Activated effector memory CD4-positive, alpha-beta T cell treated with Interleukin-2 at 50 U/mL for 16 hours (primary cell): ENCODE measurements around the gene MRPL23.

Experiments
- DNase-seq: peaks from one replicate; pipeline ENCODE4 v3.0.0-alpha.2; 2020

Gene MRPL23

DNA sequence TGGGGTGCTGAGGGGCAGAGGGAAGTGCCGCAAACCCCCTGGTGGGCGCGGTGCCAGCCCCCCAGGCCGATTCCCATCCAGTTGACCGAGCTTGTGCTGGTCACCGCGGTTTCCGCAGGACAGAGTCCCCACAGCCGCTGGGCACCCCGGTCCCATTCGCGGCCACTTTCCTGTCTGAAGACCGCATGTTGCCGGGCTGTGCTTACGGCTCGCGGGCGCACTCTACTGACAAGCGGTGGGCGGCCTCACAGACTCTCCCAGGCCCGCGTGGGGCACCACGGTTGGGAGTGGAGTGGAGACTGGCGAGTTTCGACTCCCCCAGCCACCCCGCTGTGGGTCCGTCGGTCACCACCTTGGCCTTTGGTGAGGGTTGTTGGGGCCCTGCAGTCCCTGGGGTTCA, 51.2 kb downstream of the MRPL23 start:
- no peak for DNase-seq

DNA sequence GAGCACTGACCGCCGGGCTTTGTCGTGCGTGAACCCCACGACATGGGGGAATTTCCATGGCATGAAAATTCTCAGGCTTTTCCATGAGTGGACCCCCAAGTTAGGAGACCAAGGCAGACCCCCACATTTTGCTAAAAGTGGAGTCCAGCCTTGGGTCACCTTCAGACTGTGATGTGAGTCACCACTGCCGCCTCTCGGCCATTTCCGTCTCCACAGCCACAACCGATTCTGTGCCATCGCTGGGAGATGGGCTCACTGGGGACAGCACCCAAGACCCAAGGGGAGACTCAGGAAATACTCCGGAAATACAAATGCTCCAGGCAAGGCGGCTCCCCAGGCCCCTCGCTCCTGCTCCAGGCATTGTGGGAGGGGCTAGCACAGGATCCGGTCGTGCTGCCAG, 51.7 kb downstream of the MRPL23 start:
- DNase-seq, result no peak

DNA sequence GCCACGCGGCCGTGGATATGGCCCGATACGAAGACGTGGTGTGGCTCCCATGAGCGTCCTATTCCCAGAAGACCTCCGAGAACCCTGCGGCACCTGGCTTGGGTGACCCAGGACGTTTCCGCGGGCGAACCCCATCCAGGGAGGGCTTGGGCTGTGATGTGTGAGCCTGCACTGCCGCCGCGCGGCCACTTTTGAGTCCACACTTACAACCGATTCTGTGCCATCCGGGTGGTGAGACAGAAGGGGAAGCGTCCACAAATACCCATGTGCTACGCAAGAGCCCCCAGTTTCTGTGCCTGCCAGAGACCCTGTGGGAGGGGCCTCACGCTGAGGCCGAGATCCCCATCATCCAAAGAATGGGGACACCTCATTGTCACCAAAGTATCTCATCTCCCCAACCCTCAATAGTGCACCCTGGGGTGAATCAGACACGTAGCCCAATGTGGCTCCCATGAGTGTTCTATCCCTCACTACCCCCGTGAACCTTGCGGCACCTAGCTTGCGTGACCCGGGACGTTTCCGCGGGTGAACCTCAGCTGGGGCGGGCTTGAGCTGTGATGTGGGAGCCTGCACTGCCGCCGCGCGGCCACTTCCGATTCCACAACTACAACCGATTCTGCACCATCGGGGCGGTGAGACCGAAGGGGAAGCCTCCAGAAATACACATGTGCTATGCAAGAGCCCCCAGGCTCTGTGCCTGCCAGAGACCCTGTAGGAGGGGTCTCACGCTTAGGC, 55.1 kb downstream of the MRPL23 start:
- no peak for DNase-seq

DNA sequence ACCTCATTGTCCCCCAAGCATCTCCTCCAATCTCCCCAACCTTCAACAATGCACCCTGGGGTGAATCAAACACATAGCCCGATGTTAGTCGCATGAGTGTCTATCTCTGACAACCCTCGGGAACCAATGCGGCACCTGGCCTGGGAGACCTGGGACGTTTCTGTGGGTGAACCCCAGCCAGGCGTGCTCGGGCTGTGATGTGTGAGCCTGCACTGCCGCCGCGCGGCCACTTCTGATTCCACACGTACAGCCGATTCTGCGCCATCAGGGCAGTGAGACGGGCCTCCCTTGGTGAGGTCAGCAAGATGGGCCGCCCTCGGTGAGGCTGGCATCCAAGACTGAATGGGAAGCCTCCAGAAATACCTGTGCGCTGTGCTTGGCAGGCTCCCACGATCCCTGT, 55.7 kb downstream of the MRPL23 start:
- DNase-seq, result no peak

GRCh38 chr11:2004466-2004865, 57.3 kb downstream of the MRPL23 start:
- no peak for DNase-seq
